Gastroesophageal sphincter (tissue), 3 donors: ENCODE measurements around the gene SPATA2L.

Experiments used
- EP300 ChIP-seq: sonication (generic); formaldehyde crosslinking; IDR thresholded peaks from one replicate; pipeline ENCODE4 v1.6.1; 2017; ENCODE audit warnings: antibody characterized with exemption, mild to moderate bottlenecking
- POLR2A ChIP-seq, 2 donors: fragments of 450-650 bp; IDR thresholded peaks; one replicate each; pipeline ENCODE4 v1.6.1; 2017; ENCODE audit warnings: antibody characterized with exemption in 2 of 2, mild to moderate bottlenecking in 2 of 2, moderate library complexity in 1 of 2
- POLR2AphosphoS5 ChIP-seq: sonication (generic); formaldehyde crosslinking; IDR thresholded peaks from one replicate; pipeline ENCODE4 v1.6.1; 2017; ENCODE audit warnings: antibody characterized with exemption
- TF ChIP-seq, protein P1 (sequence below), 4 experiments: fragments of 200-600 bp in 2 of 4; fragments of 450-650 bp in 2 of 4; sonication (generic) in 1 of 4; IDR thresholded peaks; one replicate each; pipeline ENCODE4 v1.5.1; 2017 to 2019; ENCODE audit warnings: antibody characterized with exemption in 4 of 4, mild to moderate bottlenecking in 2 of 4, moderate library complexity in 2 of 4

DNA sequence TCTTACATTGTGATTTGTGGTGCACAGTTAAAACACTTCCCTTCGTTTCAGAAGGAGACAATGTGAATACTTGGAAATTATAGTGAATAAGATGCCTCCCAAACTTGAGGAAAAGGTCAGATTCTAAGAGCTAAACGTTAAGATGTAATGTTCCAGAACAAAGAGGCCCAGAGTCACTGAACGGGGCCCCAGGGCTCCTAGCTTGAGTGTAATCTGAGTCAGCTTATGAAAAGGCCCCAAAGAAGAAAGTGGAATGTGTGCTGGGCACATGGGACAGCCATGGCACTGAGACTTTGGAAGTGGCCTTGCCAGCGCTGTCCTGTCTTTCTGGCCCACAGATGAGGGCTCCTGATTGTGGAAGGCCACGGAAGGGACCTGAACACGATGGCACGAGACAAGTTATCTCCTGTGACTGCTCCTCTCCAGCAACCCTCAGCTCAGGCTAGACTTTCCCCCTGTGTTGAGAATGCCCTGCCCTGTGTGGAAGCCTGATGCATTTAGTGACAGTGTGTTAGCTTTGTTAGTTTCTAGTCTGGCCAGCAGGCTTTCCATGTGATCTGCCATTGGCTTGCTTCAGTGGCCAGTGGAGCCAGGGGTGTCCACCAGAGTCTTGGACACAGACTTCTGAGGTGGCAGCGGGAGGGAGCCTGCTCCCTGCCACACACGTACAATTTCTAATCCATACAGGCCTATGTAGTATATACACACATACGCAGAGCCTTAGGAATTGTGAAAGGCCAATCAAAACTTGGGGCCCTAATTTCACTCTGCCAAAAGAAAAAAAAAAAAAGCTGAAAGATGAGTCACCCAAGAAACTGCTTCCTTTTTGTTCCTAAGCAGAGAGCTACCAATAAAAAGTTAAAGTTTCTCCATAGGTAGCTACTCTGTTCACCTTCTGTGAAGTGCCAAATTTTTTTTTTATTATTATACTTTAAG is 30.7 kb downstream of the SPATA2L start:
- TF ChIP-seq, protein P1, sequence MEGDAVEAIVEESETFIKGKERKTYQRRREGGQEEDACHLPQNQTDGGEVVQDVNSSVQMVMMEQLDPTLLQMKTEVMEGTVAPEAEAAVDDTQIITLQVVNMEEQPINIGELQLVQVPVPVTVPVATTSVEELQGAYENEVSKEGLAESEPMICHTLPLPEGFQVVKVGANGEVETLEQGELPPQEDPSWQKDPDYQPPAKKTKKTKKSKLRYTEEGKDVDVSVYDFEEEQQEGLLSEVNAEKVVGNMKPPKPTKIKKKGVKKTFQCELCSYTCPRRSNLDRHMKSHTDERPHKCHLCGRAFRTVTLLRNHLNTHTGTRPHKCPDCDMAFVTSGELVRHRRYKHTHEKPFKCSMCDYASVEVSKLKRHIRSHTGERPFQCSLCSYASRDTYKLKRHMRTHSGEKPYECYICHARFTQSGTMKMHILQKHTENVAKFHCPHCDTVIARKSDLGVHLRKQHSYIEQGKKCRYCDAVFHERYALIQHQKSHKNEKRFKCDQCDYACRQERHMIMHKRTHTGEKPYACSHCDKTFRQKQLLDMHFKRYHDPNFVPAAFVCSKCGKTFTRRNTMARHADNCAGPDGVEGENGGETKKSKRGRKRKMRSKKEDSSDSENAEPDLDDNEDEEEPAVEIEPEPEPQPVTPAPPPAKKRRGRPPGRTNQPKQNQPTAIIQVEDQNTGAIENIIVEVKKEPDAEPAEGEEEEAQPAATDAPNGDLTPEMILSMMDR (IDR thresholded peaks at IDR 0.05), result no peak
- TF ChIP-seq EP300 (no peak), POLR2A (IDR thresholded peaks at IDR 0.05) (no peak), POLR2AphosphoS5 (no peak)
